ENCODE measurements around the gene PRSS38. TPM values are rescaled to one million over a fixed set of nuclear protein-coding genes. Genes with fewer than 3 reads are reported as not detected.
A peak's percentile ranks its signal among the peaks of the same experiment; 100 is the strongest.

Gene PRSS38
- total RNA-seq, 1 donor from 2014 or later = not detected

DNA sequence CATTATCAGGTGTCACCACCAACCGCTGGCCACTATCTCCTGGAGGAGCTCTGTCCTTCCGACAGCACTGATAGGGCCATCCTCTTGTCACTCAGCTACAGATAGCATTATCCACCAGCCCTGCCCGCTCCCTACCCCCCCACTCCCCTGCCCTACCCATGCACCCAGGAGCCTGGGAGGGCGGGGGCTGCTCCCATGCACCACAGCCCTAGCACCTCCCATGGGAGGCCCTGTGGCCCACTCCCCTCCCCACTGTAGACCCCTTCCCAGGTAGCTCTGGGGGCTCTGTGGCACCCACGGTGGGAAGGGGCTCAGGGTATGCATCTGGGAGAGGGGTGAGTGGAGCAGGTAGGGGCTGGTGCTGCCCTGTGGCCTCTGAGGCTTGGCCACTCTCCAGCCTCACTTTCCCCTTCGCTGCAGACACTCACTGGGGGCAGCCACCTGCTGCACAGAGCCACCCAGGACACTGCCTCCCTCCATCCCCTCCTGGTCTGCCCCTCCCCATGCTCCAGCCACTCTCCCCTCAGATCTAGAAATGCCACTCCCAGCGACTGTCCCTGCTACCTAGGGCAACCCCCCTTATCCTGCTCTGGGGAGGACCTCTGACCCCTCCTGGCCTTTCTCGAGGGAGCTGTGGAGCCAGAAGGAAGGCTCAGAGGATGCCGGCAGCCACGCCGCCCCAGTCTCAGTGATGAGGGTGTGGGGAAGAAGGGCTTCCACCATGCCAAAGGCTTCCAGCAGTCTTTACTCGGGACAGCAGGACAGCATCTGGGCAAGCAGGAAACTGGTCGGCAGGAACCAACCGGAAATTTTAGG is 73.8 kb downstream of the PRSS38 start:
- DNase-seq (ENCODE audit: low spot score) = peak; percentile 5
- no peaks in the 10 kb centered on the region for H3K36me3 Mint-ChIP-seq (ENCODE audit: low read depth)
- H3K27ac Mint-ChIP-seq = no peak overlapping the region
- H3K4me1 Mint-ChIP-seq (ENCODE audit: low read depth) = peaks cover 5% of the 10 kb centered on the region
- intact Hi-C loops (cut with micrococcal nuclease) = no loop called here
- H3K27me3 Mint-ChIP-seq (ENCODE audit: low read depth) = no peaks in the 10 kb centered on the region
- H3K9me3 Mint-ChIP-seq = no peaks in the 10 kb centered on the region
- H3K4me3 Mint-ChIP-seq (ENCODE audit: low read depth) = no peak overlapping the region

DNA sequence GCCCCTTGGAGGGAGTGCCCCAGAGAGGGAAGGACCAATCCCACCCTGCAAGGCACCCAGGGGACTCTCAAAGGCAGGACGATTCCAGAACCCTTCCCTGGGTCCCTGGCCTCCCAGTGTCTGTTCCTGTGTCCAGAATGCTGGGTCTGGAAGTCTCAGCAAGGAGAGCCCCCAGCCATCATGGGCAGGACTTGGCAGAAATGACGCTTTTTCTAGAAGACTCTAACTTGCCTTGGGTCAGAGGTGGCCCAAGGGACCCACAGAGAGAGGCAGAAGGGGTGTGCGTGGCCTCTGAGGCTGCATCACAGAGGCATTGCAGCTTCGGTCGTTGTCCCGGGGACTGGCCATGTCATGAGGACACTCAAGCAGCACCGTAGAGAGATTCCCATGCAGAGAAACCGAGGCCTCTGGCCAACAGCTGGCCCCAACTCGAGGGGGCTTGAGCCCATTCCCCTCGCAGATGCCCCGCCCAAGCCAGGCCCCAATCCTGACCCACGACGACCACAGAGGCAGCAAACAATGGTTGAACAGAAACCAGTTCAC is 74.5 kb downstream of the PRSS38 start:
- no peaks in the 10 kb centered on the region for H3K9me3 Mint-ChIP-seq
- DNase-seq (ENCODE audit: low spot score) = peak; percentile 7
- H3K27ac Mint-ChIP-seq = no peak overlapping the region
- no peaks in the 10 kb centered on the region for H3K36me3 Mint-ChIP-seq (ENCODE audit: low read depth)
- H3K27me3 Mint-ChIP-seq (ENCODE audit: low read depth) = no peaks in the 10 kb centered on the region
- intact Hi-C loops (cut with micrococcal nuclease) = no loop called here
- no peak overlapping the region for H3K4me3 Mint-ChIP-seq (ENCODE audit: low read depth)
- peaks cover 5% of the 10 kb centered on the region for H3K4me1 Mint-ChIP-seq (ENCODE audit: low read depth)

DNA sequence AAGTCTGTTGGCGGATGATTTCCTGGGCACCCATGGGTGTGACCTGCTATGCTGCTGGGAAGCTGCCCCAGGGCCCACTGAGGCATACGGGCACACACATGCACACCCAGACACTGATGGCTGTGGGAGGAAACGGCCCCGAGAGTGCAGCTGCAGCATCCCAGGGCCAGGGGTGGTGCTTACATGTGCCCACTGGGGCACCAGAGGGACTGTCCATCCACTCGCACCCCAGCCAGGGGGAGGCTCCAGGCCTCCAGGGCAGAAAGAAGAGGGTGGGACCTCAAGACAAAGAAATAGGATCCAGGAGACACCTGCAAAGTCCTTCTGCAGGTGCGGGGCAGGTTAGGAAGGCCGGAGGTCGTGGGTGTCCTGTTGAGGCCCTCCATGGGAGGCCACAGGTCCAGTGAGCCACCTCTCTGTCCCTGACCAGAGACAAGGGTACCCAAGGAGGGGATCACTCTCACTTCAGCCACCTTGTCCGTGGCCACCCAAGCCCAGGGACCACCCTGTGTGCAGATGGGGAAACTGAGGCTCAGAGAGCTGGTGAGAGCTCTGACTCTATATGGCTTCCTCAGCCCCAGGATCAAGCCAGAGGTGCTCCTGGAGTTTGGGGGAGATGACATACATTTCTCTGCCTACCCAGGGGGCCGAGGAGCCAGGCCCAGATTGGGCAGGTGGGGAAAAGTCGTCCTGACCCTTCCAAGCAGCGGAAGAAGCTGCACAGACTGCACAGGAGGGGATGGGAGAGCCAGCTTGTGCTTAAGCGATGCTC is 75.2 kb downstream of the PRSS38 start:
- no peaks in the 10 kb centered on the region for H3K27me3 Mint-ChIP-seq (ENCODE audit: low read depth)
- no peaks in the 10 kb centered on the region for H3K9me3 Mint-ChIP-seq
- H3K4me1 Mint-ChIP-seq (ENCODE audit: low read depth) = peaks cover 2% of the 10 kb centered on the region
- no peaks in the 10 kb centered on the region for H3K36me3 Mint-ChIP-seq (ENCODE audit: low read depth)
- DNase-seq (ENCODE audit: low spot score) = peak; percentile 7
- intact Hi-C loops (cut with micrococcal nuclease) = no loop called here
- H3K4me3 Mint-ChIP-seq (ENCODE audit: low read depth) = no peak overlapping the region
- H3K27ac Mint-ChIP-seq = no peak overlapping the region

DNA sequence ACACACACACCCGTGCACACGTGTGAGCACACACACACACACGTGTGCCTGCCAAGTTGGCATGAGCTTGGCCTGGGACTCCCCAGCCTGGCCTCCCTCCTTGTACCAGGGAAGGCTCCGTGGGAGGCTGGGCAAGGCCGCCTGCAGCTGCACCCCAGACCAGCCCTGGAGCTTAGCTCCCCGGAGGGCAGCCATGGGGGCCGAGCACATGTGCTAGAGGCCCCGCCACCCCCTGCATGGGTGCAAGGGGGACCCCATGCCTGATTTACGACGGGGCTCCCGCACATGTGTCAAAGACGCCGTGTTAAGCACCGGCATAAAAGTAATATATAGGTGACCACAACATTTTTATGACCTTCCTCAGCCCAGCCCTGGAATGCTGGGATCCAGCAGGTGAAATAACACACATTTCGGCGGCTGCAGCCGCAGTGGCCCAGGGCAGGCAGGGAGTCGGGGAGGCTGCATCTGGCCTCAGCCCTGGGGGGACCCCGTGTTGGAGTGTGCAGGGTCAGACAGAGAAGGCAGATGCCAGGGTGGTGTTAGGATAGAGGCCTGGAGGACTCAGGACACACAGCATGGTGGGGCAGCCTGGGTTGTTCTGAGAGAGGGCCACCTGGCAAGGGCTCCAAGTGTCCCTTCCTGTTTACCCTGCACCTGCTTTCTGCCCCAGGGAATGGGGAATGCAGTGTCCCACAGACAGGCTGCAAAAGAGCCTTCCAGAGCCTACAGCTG is 75.9 kb downstream of the PRSS38 start:
- Mint-ChIP-seq H3K4me1 (ENCODE audit: low read depth) (peaks cover 1% of the 10 kb centered on the region), H3K27me3 (ENCODE audit: low read depth) (no peaks in the 10 kb centered on the region), H3K4me3 (ENCODE audit: low read depth) (no peak overlapping the region), H3K36me3 (ENCODE audit: low read depth) (no peaks in the 10 kb centered on the region), H3K27ac (no peak overlapping the region), H3K9me3 (no peaks in the 10 kb centered on the region)
- intact Hi-C loops (cut with micrococcal nuclease) = no loop called here
- DNase-seq (ENCODE audit: low spot score) = peak; percentile 4

DNA sequence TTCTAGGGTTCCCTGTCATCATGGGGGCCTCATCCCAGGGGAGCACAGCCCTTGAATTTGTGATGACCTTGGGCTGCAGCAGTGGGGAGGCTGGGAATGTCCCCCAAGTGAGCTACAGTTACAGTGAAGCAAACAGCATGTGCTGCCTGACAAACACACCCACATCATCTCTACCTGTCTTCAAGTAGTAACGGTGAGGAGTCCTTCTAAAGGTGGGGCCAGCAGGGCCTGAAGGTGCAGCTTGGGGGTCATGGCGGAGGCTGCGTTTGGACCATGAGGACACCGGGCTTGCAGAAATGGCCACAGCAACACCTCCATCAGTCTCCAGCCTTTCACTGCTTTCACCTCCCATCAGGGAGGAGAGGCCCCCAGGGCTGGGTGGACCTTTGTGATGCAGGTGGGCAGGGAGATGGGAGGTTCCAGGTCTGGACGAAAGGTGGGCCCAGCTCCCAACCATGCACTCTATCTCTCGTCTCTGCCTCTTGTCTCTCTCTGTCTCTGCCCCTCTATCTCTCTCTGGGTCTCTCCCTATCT is 76.5 kb downstream of the PRSS38 start:
- H3K36me3 Mint-ChIP-seq (ENCODE audit: low read depth) = no peaks in the 10 kb centered on the region
- DNase-seq (ENCODE audit: low spot score) = no peak
- no peaks in the 10 kb centered on the region for H3K9me3 Mint-ChIP-seq
- H3K27me3 Mint-ChIP-seq (ENCODE audit: low read depth) = no peaks in the 10 kb centered on the region
- intact Hi-C loops (cut with micrococcal nuclease) = no loop called here
- H3K4me3 Mint-ChIP-seq (ENCODE audit: low read depth) = no peak overlapping the region
- H3K4me1 Mint-ChIP-seq (ENCODE audit: low read depth) = peaks cover 1% of the 10 kb centered on the region
- H3K27ac Mint-ChIP-seq = no peak overlapping the region

DNA sequence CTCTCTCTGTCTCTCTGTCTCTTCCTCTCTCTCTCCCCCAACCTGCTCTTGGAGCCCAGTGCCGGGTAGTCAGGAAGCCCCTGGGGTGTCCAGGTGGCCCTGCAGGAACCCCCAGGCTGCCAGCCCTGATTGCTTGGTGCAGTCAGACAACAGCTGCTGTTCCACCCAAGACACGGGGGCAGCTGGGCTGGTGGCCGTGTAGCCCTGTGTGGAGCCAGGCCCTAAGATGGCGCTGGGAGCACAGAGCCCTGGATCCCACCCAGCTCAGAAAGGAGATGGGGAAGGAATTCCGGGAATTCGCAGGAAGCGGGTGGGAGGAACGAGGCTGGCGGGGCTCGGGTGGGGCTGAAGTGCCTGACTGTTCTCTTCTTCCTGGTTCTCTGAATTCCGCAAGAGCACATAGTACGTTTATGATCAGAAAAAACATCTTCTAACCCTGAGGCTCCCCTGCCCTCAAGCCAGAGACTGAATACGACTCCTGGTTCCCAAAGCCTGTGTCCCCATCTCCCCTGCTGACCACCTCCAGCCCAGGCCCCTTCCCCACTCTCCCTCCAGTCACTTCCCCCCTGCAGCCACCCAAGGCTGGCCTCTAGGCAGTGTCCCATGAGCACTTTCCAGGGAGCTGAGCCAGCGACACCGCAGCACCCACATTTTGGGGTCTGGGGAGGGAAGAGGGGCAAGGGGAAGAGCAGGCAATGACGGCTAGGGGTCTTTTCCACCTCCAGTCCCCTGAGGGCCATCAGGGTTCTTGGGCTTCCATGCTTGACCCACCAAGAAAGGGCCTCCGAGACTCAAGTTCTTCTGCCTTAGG is 77.2 kb downstream of the PRSS38 start:
- Mint-ChIP-seq H3K4me3 (ENCODE audit: low read depth) (no peak overlapping the region), H3K9me3 (no peaks in the 10 kb centered on the region), H3K36me3 (ENCODE audit: low read depth) (no peaks in the 10 kb centered on the region), H3K27me3 (ENCODE audit: low read depth) (no peaks in the 10 kb centered on the region), H3K27ac (no peak overlapping the region), H3K4me1 (ENCODE audit: low read depth) (peaks cover 1% of the 10 kb centered on the region)
- intact Hi-C loops (cut with micrococcal nuclease) = no loop called here
- DNase-seq (ENCODE audit: low spot score) = no peak

DNA sequence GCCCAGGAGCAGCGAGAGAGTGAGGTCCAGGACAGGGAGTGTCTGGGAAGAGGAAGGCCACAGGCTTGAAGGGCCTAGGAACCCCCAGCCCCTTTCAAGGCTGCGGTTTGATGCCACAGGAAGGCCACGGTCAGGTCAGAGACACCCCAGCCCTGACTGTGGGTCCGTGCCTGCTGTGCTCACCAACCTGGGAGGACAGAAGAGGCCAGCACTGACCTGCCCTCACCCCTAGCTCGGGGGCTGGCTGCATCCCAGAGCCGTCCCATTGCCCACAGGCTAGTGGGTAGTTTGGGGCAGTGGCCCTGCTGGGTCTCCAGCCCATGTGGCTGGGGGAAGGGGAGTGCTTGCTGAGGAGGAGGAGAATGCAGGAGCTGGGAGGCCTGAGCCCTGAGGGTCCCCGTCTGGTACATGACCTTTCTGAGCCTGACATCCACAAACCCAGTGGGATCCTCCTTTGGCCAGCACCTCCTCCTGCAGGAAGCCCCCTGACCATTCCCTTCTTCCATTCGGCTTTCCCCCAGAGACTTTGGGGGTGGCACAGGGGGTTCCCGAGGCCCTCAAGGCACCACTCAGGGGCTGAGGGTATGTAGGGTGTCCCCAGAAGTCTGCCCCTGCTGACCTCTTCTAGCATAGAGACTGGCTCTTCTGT is 77.9 kb downstream of the PRSS38 start:
- no peaks in the 10 kb centered on the region for H3K27me3 Mint-ChIP-seq (ENCODE audit: low read depth)
- no peak overlapping the region for H3K27ac Mint-ChIP-seq
- DNase-seq (ENCODE audit: low spot score) = no peak
- intact Hi-C loops (cut with micrococcal nuclease) = no loop called here
- no peaks in the 10 kb centered on the region for H3K4me1 Mint-ChIP-seq (ENCODE audit: low read depth)
- H3K9me3 Mint-ChIP-seq = no peaks in the 10 kb centered on the region
- H3K36me3 Mint-ChIP-seq (ENCODE audit: low read depth) = no peaks in the 10 kb centered on the region
- H3K4me3 Mint-ChIP-seq (ENCODE audit: low read depth) = no peak overlapping the region

DNA sequence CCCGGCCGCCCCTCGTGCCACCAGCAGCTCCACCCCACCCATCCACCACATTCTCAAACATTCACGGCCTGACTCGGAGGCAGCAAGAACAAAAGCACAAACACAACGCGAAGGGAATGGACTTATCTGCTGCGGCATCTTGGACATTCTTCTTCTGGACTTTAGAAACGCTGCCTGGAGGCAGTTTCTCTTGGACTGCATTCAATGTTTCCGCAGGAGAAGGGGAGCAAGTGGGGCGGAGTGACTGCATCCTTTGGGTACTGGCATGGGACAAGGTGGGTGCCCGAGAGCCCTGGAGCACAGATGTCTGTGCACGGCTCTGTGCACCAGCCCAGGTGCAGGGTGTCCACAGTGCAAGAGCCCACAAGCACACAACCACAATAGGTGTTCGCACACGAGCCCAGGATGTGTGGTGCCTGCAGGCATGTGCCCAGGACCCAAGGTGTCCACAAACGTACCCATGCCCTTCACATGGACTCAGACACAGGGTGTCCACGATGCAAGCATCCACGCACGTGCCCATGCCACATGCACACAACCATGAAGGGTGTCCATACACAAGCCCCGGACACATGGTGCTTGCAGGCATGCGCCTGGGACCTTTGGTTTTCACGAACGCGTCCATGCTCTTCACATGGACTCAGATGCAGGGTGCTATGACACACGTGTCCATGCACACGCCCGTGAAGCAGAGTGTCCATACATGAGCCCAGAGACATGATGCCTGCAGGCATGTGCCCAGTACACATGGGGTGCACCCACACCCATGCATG is 78.7 kb downstream of the PRSS38 start:
- Mint-ChIP-seq H3K4me1 (ENCODE audit: low read depth) (no peaks in the 10 kb centered on the region), H3K27me3 (ENCODE audit: low read depth) (no peaks in the 10 kb centered on the region), H3K36me3 (ENCODE audit: low read depth) (no peaks in the 10 kb centered on the region), H3K9me3 (no peaks in the 10 kb centered on the region), H3K27ac (no peak overlapping the region), H3K4me3 (ENCODE audit: low read depth) (no peak overlapping the region)
- DNase-seq (ENCODE audit: low spot score) = no peak
- intact Hi-C loops (cut with micrococcal nuclease) = no loop called here

DNA sequence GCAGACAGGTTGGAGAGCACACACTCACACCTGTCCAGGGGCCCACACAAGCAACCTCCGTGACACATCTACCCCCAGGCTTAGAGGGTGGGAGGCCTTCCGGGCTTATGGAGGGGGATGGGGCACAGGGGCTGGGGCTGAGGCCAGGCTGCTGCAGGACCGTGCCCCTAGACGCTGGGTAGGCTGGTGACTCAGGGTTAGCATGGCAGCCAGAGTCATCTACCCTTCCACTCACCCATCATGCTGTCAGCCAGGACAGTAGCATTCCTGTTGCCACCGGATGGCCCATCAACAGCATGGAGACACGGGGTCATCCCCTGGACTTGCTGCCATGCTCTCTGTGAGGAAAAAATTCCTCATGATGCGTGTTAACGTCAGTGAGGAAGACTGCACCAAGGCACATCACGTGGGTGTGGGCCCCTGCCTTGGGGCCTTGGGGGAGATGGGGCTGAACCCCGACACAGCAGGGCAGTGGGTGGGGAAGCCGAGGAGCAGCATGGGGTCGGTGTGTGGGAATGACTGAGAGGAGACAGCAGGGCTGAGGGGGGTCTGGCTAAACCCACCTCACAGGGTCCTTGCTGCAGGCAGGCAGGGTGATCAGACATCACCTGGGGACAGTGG is 79.5 kb downstream of the PRSS38 start:
- no peak overlapping the region for H3K4me3 Mint-ChIP-seq (ENCODE audit: low read depth)
- H3K27ac Mint-ChIP-seq = no peak overlapping the region
- no peaks in the 10 kb centered on the region for H3K9me3 Mint-ChIP-seq
- intact Hi-C loops (cut with micrococcal nuclease) = no loop called here
- H3K27me3 Mint-ChIP-seq (ENCODE audit: low read depth) = no peaks in the 10 kb centered on the region
- DNase-seq (ENCODE audit: low spot score) = no peak
- no peaks in the 10 kb centered on the region for H3K36me3 Mint-ChIP-seq (ENCODE audit: low read depth)
- no peaks in the 10 kb centered on the region for H3K4me1 Mint-ChIP-seq (ENCODE audit: low read depth)
